ENCODE data around the gene PLAA.

- TF ChIP-seq CTCF (IDR thresholded peaks at IDR 0.05; ENCODE audit: poor library complexity) (no peak), EZH2 (IDR thresholded peaks at IDR 0.05; ENCODE audit: borderline replicate concordance) (no peak)
Measured at GRCh38 chr9:26955222-26955903, 8.3 kb upstream of the PLAA start.
